ES-I3 (cell line): ENCODE results near the gene RASGRF2.
"Not testable (repeated sequence)": the region's sequence is repeated elsewhere in the genome, so short reads cannot be mapped to it uniquely, and the experiment has no call there.

Experiments used
- H3K36me3 ChIP-seq: 2 replicates; pipeline ENCODE4 v1.6.1; 2013; ENCODE audit warnings: mild to moderate bottlenecking, low read length, control low read depth, moderate library complexity; ENCODE audit not compliant: insufficient read depth
- H3K4me1 ChIP-seq: 2 replicates; pipeline ENCODE4 v1.6.1; 2013; ENCODE audit warnings: mild to moderate bottlenecking, control low read depth, low read length; ENCODE audit not compliant: insufficient read depth
- H3K9ac ChIP-seq: 2 replicates; pipeline ENCODE4 v1.6.1; 2013; ENCODE audit warnings: low read depth, mild to moderate bottlenecking, low read length, moderate library complexity
- H3K9me3 ChIP-seq: 2 replicates; pipeline ENCODE4 v1.6.1; 2013; ENCODE audit warnings: mild to moderate bottlenecking, low read length, moderate library complexity; ENCODE audit not compliant: control insufficient read depth, insufficient read depth

RASGRF2 gene

GRCh38 chr5:81007637-81008027 lies 47.5 kb downstream of the RASGRF2 start:
- H3K4me1 ChIP-seq: no peaks in the 10 kb centered on the region
- H3K36me3 ChIP-seq: peaks cover 3% of the 10 kb centered on the region; the same call in 1 of the 2 replicates
- H3K9me3 ChIP-seq: no peaks in the 10 kb centered on the region
- no peak overlapping the region for H3K9ac ChIP-seq

GRCh38 chr5:81010336-81011169 lies 50.4 kb downstream of the RASGRF2 start:
- Histone ChIP-seq H3K9ac (no peak overlapping the region), H3K9me3 (no peaks in the 10 kb centered on the region), H3K4me1 (no peaks in the 10 kb centered on the region), H3K36me3 (peaks cover 3% of the 10 kb centered on the region; the same call in 1 of the 2 replicates)

GRCh38 chr5:81014348-81014747 lies 54.2 kb downstream of the RASGRF2 start:
- Histone ChIP-seq H3K4me1 (0 out of 2 replicates have a peak, but pooled peaks cover 6% of the 10 kb centered on the region), H3K36me3 (no peaks in the 10 kb centered on the region; the same call in 1 of the 2 replicates), H3K9ac (no peak overlapping the region), H3K9me3 (no peaks in the 10 kb centered on the region)

GRCh38 chr5:81016116-81016515 lies 56.0 kb downstream of the RASGRF2 start:
- H3K9ac ChIP-seq: no peak overlapping the region
- no peaks in the 10 kb centered on the region for H3K9me3 ChIP-seq
- no peaks in the 10 kb centered on the region; the same call in 1 of the 2 replicates for H3K36me3 ChIP-seq
- H3K4me1 ChIP-seq: 0 out of 2 replicates have a peak, but pooled peaks cover 6% of the 10 kb centered on the region

GRCh38 chr5:81017320-81017719 lies 57.2 kb downstream of the RASGRF2 start:
- Histone ChIP-seq H3K4me1 (0 out of 2 replicates have a peak, but pooled peaks cover 6% of the 10 kb centered on the region), H3K36me3 (no peaks in the 10 kb centered on the region; the same call in 1 of the 2 replicates)

GRCh38 chr5:81018608-81019007 lies 58.4 kb downstream of the RASGRF2 start:
- H3K36me3 ChIP-seq, H3K9ac ChIP-seq, H3K9me3 ChIP-seq, H3K4me1 ChIP-seq: not testable (repeated sequence)

More at GRCh38 chr5:81017320-81017719, 57.2 kb downstream of the RASGRF2 start:
- Histone ChIP-seq H3K9me3 (no peaks in the 10 kb centered on the region), H3K9ac (no peak overlapping the region)

GRCh38 chr5:81019748-81020147 lies 59.6 kb downstream of the RASGRF2 start:
- Histone ChIP-seq H3K9me3 (no peaks in the 10 kb centered on the region), H3K4me1 (0 out of 2 replicates have a peak, but pooled peaks cover 6% of the 10 kb centered on the region), H3K36me3 (no peaks in the 10 kb centered on the region), H3K9ac (no peak overlapping the region)

- Histone ChIP-seq H3K36me3 (no peaks in the 10 kb centered on the region), H3K4me1 (0 out of 2 replicates have a peak, but pooled peaks cover 6% of the 10 kb centered on the region), H3K9ac (no peak overlapping the region), H3K9me3 (no peaks in the 10 kb centered on the region)
These were observed 60.5 kb downstream of the RASGRF2 start for GRCh38 chr5:81020478-81021167.

- Histone ChIP-seq H3K9ac (no peak overlapping the region), H3K9me3 (no peaks in the 10 kb centered on the region; the same call in 1 of the 2 replicates), H3K4me1 (no peaks in the 10 kb centered on the region), H3K36me3 (no peaks in the 10 kb centered on the region)
These were observed 61.3 kb downstream of the RASGRF2 start for GRCh38 chr5:81021486-81021885.

- peaks cover 1% of the 10 kb centered on the region for H3K9me3 ChIP-seq
- no peaks in the 10 kb centered on the region for H3K36me3 ChIP-seq
- H3K4me1 ChIP-seq: no peaks in the 10 kb centered on the region
- no peak overlapping the region for H3K9ac ChIP-seq
These were observed 62.0 kb downstream of the RASGRF2 start for GRCh38 chr5:81021951-81022687.

- Histone ChIP-seq H3K9me3 (peaks cover 4% of the 10 kb centered on the region), H3K4me1 (no peaks in the 10 kb centered on the region), H3K36me3 (no peaks in the 10 kb centered on the region), H3K9ac (no peak overlapping the region)
These were observed 62.5 kb downstream of the RASGRF2 start for GRCh38 chr5:81022688-81023084.

GRCh38 chr5:81023261-81023970 lies 63.3 kb downstream of the RASGRF2 start:
- H3K9me3 ChIP-seq: peaks cover 7% of the 10 kb centered on the region
- H3K4me1 ChIP-seq: no peaks in the 10 kb centered on the region
- H3K9ac ChIP-seq: no peak overlapping the region
- H3K36me3 ChIP-seq: no peaks in the 10 kb centered on the region

GRCh38 chr5:81027481-81028058 lies 67.4 kb downstream of the RASGRF2 start:
- Histone ChIP-seq H3K36me3 (no peaks in the 10 kb centered on the region), H3K9me3 (peaks cover 7% of the 10 kb centered on the region), H3K9ac (no peak overlapping the region), H3K4me1 (no peaks in the 10 kb centered on the region)
